ENCODE measurements around the gene TEX53. TPM values are rescaled to one million over a fixed set of nuclear protein-coding genes. Genes with fewer than 3 reads are reported as not detected.

TEX53 gene
- total RNA-seq, 1 donor from 2014 or later = not detected

GRCh38 chr9:114608525-114608796 is 49.1 kb downstream of the TEX53 start:
- no peak for DNase-seq (ENCODE audit: low spot score in 2 of 2)
- no peak for TF ChIP-seq CTCF (IDR thresholded peaks at IDR 0.05)
- Histone ChIP-seq H3K4me1 (peaks cover 4 to 17% of the 10 kb centered on the region in 2 donors), H3K4me3 (no peak overlapping the region), H3K27ac (no peak overlapping the region), H3K36me3 (no peaks in the 10 kb centered on the region), H3K27me3 (no peaks in the 10 kb centered on the region), H3K9me3 (no peaks in the 10 kb centered on the region)
- intact Hi-C loops (cut with DNase I) = loop anchor here (5.0 kb wide), 1 partner anchor 206 kb away; no protein-coding TSS in a partner anchor

GRCh38 chr9:114607671-114608524 is 49.7 kb downstream of the TEX53 start:
- H3K9me3 ChIP-seq = no peaks in the 10 kb centered on the region
- H3K27me3 ChIP-seq = no peaks in the 10 kb centered on the region
- no peaks in the 10 kb centered on the region for H3K36me3 ChIP-seq
- no peak overlapping the region for H3K27ac ChIP-seq
- DNase-seq (ENCODE audit: low spot score in 2 of 2) = no peak
- no peak overlapping the region for H3K4me3 ChIP-seq
- intact Hi-C loops (cut with DNase I) = loop anchor here (5.0 kb wide), 1 partner anchor 206 kb away; no protein-coding TSS in a partner anchor
- TF ChIP-seq CTCF (IDR thresholded peaks at IDR 0.05) = no peak
- H3K4me1 ChIP-seq = peaks cover 4 to 13% of the 10 kb centered on the region in 2 donors

- no peak for TF ChIP-seq CTCF (IDR thresholded peaks at IDR 0.05)
- no peak overlapping the region for H3K27ac ChIP-seq
- DNase-seq (ENCODE audit: low spot score in 2 of 2) = no peak
- no peaks in the 10 kb centered on the region for H3K27me3 ChIP-seq
- H3K4me1 ChIP-seq = peaks cover 0 to 5% of the 10 kb centered on the region in 2 donors
- intact Hi-C loops (cut with DNase I) = loop anchor here (5.0 kb wide), 1 partner anchor 204 kb away; no protein-coding TSS in a partner anchor
- no peak overlapping the region for H3K4me3 ChIP-seq
- no peaks in the 10 kb centered on the region for H3K36me3 ChIP-seq
- H3K9me3 ChIP-seq = peaks cover 0 to 3% of the 10 kb centered on the region in 2 donors
These were observed 50.9 kb downstream of the TEX53 start for GRCh38 chr9:114606597-114607207.

Other genes starting within 250 kb of the TEX53 start
- gene WHRN, start 152.3 kb downstream of the TEX53 start, total RNA-seq = 3.9 TPM
- 135 TPM for gene ATP6V1G1, start 70.0 kb downstream of the TEX53 start, total RNA-seq
- gene TMEM268, start 46.5 kb downstream of the TEX53 start, total RNA-seq = 1.5 TPM
- gene TEX48, start 24.4 kb upstream of the TEX53 start, total RNA-seq = not detected
- under 0.01 TPM for gene TNFSF15, start 148.2 kb upstream of the TEX53 start, total RNA-seq